Neural progenitor cell (in vitro differentiated cells): Measurements from ENCODE around the gene NAPA. TPM values are rescaled to one million over a fixed set of nuclear protein-coding genes. Genes with fewer than 3 reads are reported as not detected.
A peak's percentile ranks its signal among the peaks of the same experiment; 100 is the strongest.

Source experiments
- DNase-seq: peaks from one replicate; pipeline ENCODE4 v3.0.0-alpha.2; 2016; ENCODE audit warnings: low spot score
- H2AFZ ChIP-seq: fragments of 200-600 bp; sonication (generic); replicated peaks from 2 replicates; pipeline ENCODE4 v1.6.1; 2016; ENCODE audit warnings: antibody characterized with exemption
- H3F3A ChIP-seq: fragments of 200-600 bp; sonication (generic); 2 replicates; pipeline ENCODE4 v1.6.1; 2016; ENCODE audit warnings: antibody characterized with exemption, low read depth
- H3K27ac ChIP-seq: fragments of 200-600 bp; sonication (generic); 2 replicates; pipeline ENCODE4 v1.5.1; 2016; ENCODE audit warnings: mild to moderate bottlenecking
- H3K27me3 ChIP-seq: fragments of 200-600 bp; sonication (generic); 2 replicates; pipeline ENCODE4 v1.6.1; 2016; ENCODE audit warnings: mild to moderate bottlenecking, moderate library complexity
- H3K36me3 ChIP-seq: fragments of 200-600 bp; sonication (generic); 2 replicates; pipeline ENCODE4 v1.5.1; 2016
- H3K4me1 ChIP-seq: fragments of 200-600 bp; sonication (generic); 2 replicates; pipeline ENCODE4 v1.6.1; 2016; ENCODE audit warnings: mixed run types
- H3K4me2 ChIP-seq: fragments of 200-600 bp; sonication (generic); 2 replicates; pipeline ENCODE4 v1.6.1; 2016
- H3K4me3 ChIP-seq: fragments of 200-600 bp; sonication (generic); 2 replicates; pipeline ENCODE4 v1.5.1; 2016
- H3K79me2 ChIP-seq: fragments of 200-600 bp; sonication (generic); 2 replicates; pipeline ENCODE4 v1.6.1; 2016; ENCODE audit warnings: low read depth
- H3K9ac ChIP-seq: fragments of 200-600 bp; sonication (generic); 2 replicates; pipeline ENCODE4 v1.6.1; 2016
- H3K9me3 ChIP-seq: fragments of 200-600 bp; sonication (generic); 2 replicates; pipeline ENCODE4 v1.5.1; 2016; ENCODE audit warnings: low read depth
- H4K20me1 ChIP-seq: fragments of 200-600 bp; sonication (generic); 2 replicates; pipeline ENCODE4 v1.6.1; 2016; ENCODE audit warnings: low read depth
- H3K27ac Mint-ChIP-seq: 3 replicates; pipeline ENCODE4 v1.8.0; 2021; ENCODE audit warnings: mixed read lengths
- H3K27me3 Mint-ChIP-seq: 2 replicates; pipeline ENCODE4 v1.8.0; 2022; ENCODE audit warnings: low read depth, mild to moderate bottlenecking, inconsistent platforms, moderate library complexity, mixed read lengths; ENCODE audit not compliant: insufficient read depth
- H3K36me3 Mint-ChIP-seq: 3 replicates; pipeline ENCODE4 v1.8.0; 2021; ENCODE audit warnings: mixed read lengths
- H3K4me1 Mint-ChIP-seq: 3 replicates; pipeline ENCODE4 v1.8.0; 2021; ENCODE audit warnings: mixed read lengths
- H3K4me3 Mint-ChIP-seq: 3 replicates; pipeline ENCODE4 v1.8.0; 2021; ENCODE audit warnings: mild to moderate bottlenecking, moderate library complexity, mixed read lengths
- H3K9me3 Mint-ChIP-seq: 3 replicates; pipeline ENCODE4 v1.8.0; 2020; ENCODE audit warnings: mixed read lengths
- EZH2 ChIP-seq: fragments of 200-600 bp; sonication (generic); IDR thresholded peaks from 2 replicates; pipeline ENCODE4 v1.6.1; 2017; ENCODE audit warnings: antibody characterized with exemption, mild to moderate bottlenecking, moderate library complexity
- EZH2phosphoT487 ChIP-seq: fragments of 200-600 bp; sonication (generic); IDR thresholded peaks from 2 replicates; pipeline ENCODE4 v1.6.1; 2017; ENCODE audit warnings: antibody characterized with exemption
- total RNA-seq: library from RNA; depleted of rRNA; stranded (reverse); fragments of >200 nt; gene quantifications from 2 replicates; pipeline ENCODE4 v1.2.3, GENCODE V29; 2015; ENCODE audit warnings: low replicate concordance
- TF ChIP-seq, protein P1 (sequence below): fragments of 200-600 bp; sonication (generic); IDR thresholded peaks from 2 replicates; pipeline ENCODE4 v1.5.1; 2017; ENCODE audit warnings: antibody characterized with exemption, mild to moderate bottlenecking

The NAPA gene
- total RNA-seq, 1 donor from 2014 or later, result 30.2 TPM

DNA sequence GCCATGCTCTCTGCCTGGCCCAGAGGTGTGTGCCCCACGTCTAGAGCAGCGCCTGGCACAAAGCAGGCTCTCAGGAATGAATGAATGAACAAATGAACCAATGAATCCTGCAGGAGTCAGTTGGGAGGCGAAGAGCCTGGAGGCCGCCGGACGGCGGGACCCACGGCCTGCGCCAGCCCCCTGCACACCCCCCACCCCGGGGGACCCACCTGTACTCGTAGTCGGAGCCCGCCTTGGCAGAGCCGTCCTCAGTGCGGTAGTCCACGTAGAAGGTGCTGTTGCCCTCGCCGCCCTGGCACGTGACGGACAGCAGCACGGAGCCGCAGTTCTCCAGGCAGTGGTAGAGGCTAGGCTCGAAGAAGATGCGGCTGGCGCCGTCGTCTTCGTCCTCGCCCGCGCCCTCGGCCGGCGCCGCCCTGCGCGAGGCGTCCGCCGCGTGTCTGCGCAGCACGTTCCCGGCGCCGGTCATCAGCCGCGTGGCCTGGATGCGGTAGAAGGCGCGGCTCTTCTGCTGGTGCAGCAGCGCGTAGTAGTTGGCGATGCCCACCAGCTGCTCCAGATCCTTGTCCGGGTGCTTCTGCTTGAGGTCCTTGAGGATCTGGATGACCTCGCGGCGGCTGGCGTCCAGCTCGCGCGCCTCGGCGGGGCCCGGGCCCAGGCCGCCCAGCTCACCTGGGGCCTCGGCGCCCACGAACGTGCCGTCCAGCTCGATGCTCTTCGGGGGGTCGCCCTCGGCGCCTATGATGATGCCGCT is 58.0 kb downstream of the NAPA start:
- no peaks in the 10 kb centered on the region for H4K20me1 ChIP-seq
- no peaks in the 10 kb centered on the region for H3K9me3 ChIP-seq
- H3K27ac ChIP-seq, result no peak overlapping the region
- H3K36me3 ChIP-seq, result no peaks in the 10 kb centered on the region
- H2AFZ ChIP-seq, result no peak overlapping the region
- peaks cover 45% of the 10 kb centered on the region for H3K27me3 ChIP-seq
- TF ChIP-seq, protein P1, sequence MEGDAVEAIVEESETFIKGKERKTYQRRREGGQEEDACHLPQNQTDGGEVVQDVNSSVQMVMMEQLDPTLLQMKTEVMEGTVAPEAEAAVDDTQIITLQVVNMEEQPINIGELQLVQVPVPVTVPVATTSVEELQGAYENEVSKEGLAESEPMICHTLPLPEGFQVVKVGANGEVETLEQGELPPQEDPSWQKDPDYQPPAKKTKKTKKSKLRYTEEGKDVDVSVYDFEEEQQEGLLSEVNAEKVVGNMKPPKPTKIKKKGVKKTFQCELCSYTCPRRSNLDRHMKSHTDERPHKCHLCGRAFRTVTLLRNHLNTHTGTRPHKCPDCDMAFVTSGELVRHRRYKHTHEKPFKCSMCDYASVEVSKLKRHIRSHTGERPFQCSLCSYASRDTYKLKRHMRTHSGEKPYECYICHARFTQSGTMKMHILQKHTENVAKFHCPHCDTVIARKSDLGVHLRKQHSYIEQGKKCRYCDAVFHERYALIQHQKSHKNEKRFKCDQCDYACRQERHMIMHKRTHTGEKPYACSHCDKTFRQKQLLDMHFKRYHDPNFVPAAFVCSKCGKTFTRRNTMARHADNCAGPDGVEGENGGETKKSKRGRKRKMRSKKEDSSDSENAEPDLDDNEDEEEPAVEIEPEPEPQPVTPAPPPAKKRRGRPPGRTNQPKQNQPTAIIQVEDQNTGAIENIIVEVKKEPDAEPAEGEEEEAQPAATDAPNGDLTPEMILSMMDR, result no peak
- no peak for TF ChIP-seq EZH2
- no peak for TF ChIP-seq EZH2phosphoT487
- Mint-ChIP-seq H3K36me3 (no peaks in the 10 kb centered on the region), H3K27me3 (peaks cover 10% of the 10 kb centered on the region), H3K4me3 (no peak overlapping the region), H3K4me1 (no peaks in the 10 kb centered on the region), H3K27ac (no peak overlapping the region), H3K9me3 (peaks cover 15% of the 10 kb centered on the region)
- no peaks in the 10 kb centered on the region for H3K79me2 ChIP-seq
- H3F3A ChIP-seq, result no peaks in the 10 kb centered on the region
- H3K4me3 ChIP-seq, result no peak overlapping the region
- no peak overlapping the region for H3K4me2 ChIP-seq
- no peaks in the 10 kb centered on the region for H3K4me1 ChIP-seq
- no peak for DNase-seq
- H3K9ac ChIP-seq, result no peak overlapping the region

DNA sequence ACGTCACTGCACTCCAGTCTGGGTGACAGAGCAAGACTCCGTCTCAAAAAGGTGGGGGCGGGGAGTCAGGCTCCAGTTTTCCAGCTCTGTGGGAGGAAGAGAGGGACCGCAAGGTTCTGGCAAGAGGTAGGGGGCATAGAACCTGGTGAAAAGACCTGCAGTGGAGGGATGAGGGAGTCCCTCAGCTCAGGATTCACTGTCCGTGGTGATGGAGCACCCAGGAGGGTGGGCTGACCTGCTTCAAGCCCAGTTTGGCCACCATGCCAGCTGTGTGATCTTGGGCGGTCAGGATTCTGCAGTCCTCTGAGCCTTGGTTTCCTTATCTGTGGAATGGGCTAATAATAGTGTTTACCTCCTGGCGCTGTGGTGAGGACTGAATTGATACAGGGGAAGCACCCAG is 64.4 kb downstream of the NAPA start:
- no peak overlapping the region for H3K4me2 ChIP-seq
- H3K9ac ChIP-seq, result no peak overlapping the region
- DNase-seq, result no peak
- no peaks in the 10 kb centered on the region for H3K36me3 Mint-ChIP-seq
- peaks cover 13% of the 10 kb centered on the region for H3K4me1 Mint-ChIP-seq
- H3K4me3 Mint-ChIP-seq, result no peak overlapping the region
- H3K27me3 ChIP-seq, result peaks cover 50% of the 10 kb centered on the region
- TF ChIP-seq, protein P1, result no peak
- TF ChIP-seq EZH2 (no peak), EZH2phosphoT487 (no peak)
- H4K20me1 ChIP-seq, result peaks cover 44% of the 10 kb centered on the region
- peaks cover 24% of the 10 kb centered on the region for H3F3A ChIP-seq
- H2AFZ ChIP-seq, result no peak overlapping the region
- peaks cover 43% of the 10 kb centered on the region for H3K27me3 Mint-ChIP-seq
- H3K4me1 ChIP-seq, result peaks cover 5% of the 10 kb centered on the region
- H3K9me3 ChIP-seq, result no peaks in the 10 kb centered on the region
- H3K4me3 ChIP-seq, result no peak overlapping the region
- no peaks in the 10 kb centered on the region for H3K79me2 ChIP-seq
- peaks cover 8% of the 10 kb centered on the region for H3K9me3 Mint-ChIP-seq
- no peak overlapping the region for H3K27ac ChIP-seq
- no peak overlapping the region for H3K27ac Mint-ChIP-seq
- no peaks in the 10 kb centered on the region for H3K36me3 ChIP-seq

GRCh38 chr19:47448360-47448727 is 66.5 kb downstream of the NAPA start:
- TF ChIP-seq, protein P1, result no peak
- TF ChIP-seq EZH2 (no peak), EZH2phosphoT487 (no peak)
- no peak for DNase-seq
- Histone ChIP-seq H3K27me3 (peaks cover 70% of the 10 kb centered on the region), H3K36me3 (no peaks in the 10 kb centered on the region), H3K4me1 (peaks cover 5% of the 10 kb centered on the region), H2AFZ (no peak overlapping the region), H3K27ac (no peak overlapping the region), H3K4me3 (peak overlapping the region; percentile 40), H3F3A (peaks cover 27% of the 10 kb centered on the region), H4K20me1 (peaks cover 62% of the 10 kb centered on the region), H3K9ac (no peak overlapping the region), H3K4me2 (peak overlapping the region; percentile 69), H3K9me3 (no peaks in the 10 kb centered on the region), H3K79me2 (no peaks in the 10 kb centered on the region)
- Mint-ChIP-seq H3K4me3 (peak overlapping the region; percentile 48), H3K27ac (no peak overlapping the region), H3K36me3 (no peaks in the 10 kb centered on the region), H3K27me3 (peaks cover 57% of the 10 kb centered on the region), H3K9me3 (peaks cover 2% of the 10 kb centered on the region), H3K4me1 (peaks cover 18% of the 10 kb centered on the region)
